Heart right ventricle (tissue), 16 donors: ENCODE data around the gene SLC29A1. TPM values are rescaled to one million over a fixed set of nuclear protein-coding genes. Genes with fewer than 3 reads are reported as not detected.
A peak's percentile ranks its signal among the peaks of the same experiment; 100 is the strongest.
"Not testable (repeated sequence)": the region's sequence is repeated elsewhere in the genome, so short reads cannot be mapped to it uniquely, and the experiment has no call there.

Experiments used
- ATAC-seq, 8 donors: fragments of 200-7000 bp; cut with Tn5 transposase; one replicate each; pipeline ENCODE4 v1.9.1; 2020; ENCODE audit warnings: mild to moderate bottlenecking in 8 of 8, moderate library complexity in 8 of 8, moderate number of reproducible peaks in 1 of 8
- DNase-seq, 2 donors: peaks; one replicate each; pipeline ENCODE4 v3.0.0-alpha.2; 2020
- H3K27ac ChIP-seq, 10 donors: fragments of 200-600 bp; sonication (generic) in 2 of 10; one replicate each; pipeline versions ENCODE4 v1.5.0 to v1.8.0; 2020 to 2022; ENCODE audit warnings: mild to moderate bottlenecking in 3 of 10
- H3K27me3 ChIP-seq, 7 donors: fragments of 200-600 bp; one replicate each; pipeline ENCODE4 v1.8.0; 2021 to 2022; ENCODE audit warnings: mild to moderate bottlenecking in 2 of 7
- H3K36me3 ChIP-seq, 9 donors: fragments of 200-600 bp; sonication (generic) in 1 of 9; one replicate each; pipeline versions ENCODE4 v1.5.0 to v1.8.0; 2020 to 2022; ENCODE audit warnings: mild to moderate bottlenecking in 2 of 9
- H3K4me1 ChIP-seq, 9 donors: fragments of 200-600 bp; sonication (generic) in 1 of 9; one replicate each; pipeline versions ENCODE4 v1.5.0 to v1.8.0; 2020 to 2022; ENCODE audit warnings: mild to moderate bottlenecking in 4 of 9
- H3K4me3 ChIP-seq, 10 donors: fragments of 200-600 bp; sonication (generic) in 2 of 10; one replicate each; pipeline versions ENCODE4 v1.5.0 to v1.8.0; 2020 to 2022; ENCODE audit warnings: mild to moderate bottlenecking in 7 of 10, moderate library complexity in 2 of 10
- H3K9me3 ChIP-seq, 11 donors: fragments of 200-600 bp in 10 of 11; sonication (generic) in 2 of 11; one replicate each; pipeline versions ENCODE4 v1.5.0 to v1.8.0; 2013 to 2022; ENCODE audit warnings: mild to moderate bottlenecking in 2 of 11, control low read depth in 1 of 11, moderate library complexity in 1 of 11
- CTCF ChIP-seq, 9 donors: fragments of 200-600 bp; sonication (generic) in 2 of 9; IDR thresholded peaks; one replicate each; pipeline versions ENCODE4 v1.5.0 to v1.8.0; 2021 to 2022; ENCODE audit warnings: antibody characterized with exemption in 9 of 9, mild to moderate bottlenecking in 5 of 9, moderate library complexity in 1 of 9
- WGBS, 2 donors: extraction: QIAGEN DNeasy Blood & Tissue Kit; methylation state at CpG; one replicate each; pipeline ENCODE4 v1.1.7; 2013; ENCODE audit warnings: inconsistent platforms in 1 of 2; 5-methylcytosine and 5-hydroxymethylcytosine counted together
- intact Hi-C, 10 donors: fragments of 100-400 bp; cut with DNase I; formaldehyde crosslinking; loops; one replicate each; pipeline versions ENCODE4 v1.11.1 to v1.14.2; 2022
- polyA plus RNA-seq, 2 donors: library from polyadenylated mRNA; stranded (reverse); fragments of 200-250 nt; gene quantifications; one replicate each; pipeline ENCODE4 v1.2.3, GENCODE V29; 2013
- total RNA-seq, 10 donors: library from RNA; stranded (reverse); fragmentation: NEBNext Ultra II Directional in 3 of 10; extraction: Animal tissue kit (Norgen Biotek cat#: 25700) in 3 of 10; gene quantifications; one replicate each; pipeline versions ENCODE4 v1.2.1 to v1.2.4, GENCODE V29; 2021 to 2023
- donor health status: Arrhythmogenic right ventricular cardiomyopathy.
- donor health status: ischemic (EF 13 %, LVEDD 7.1; RV severe dilation, severe dysfunction).
- donor health status: healthy with polysubstance abuse.
- donor health status: DM: no; HTN: yes; CAD: no.
- donor health status: DM: no; HTN: no; CAD: no.
- donor health status: ischemic (EF 25% LVEDD 6.9; RV normal size, moderate dysfunction).
- donor health status: ischemic (EF 25% LVEDD 5.7; RV mildly dilated, moderate dysfunction).
- donor health status: healthy.
- donor health status: DM: yes; HTN: yes; CAD: no.
- donor health status: Ischemic cardiomyopathy.
- donor health status: ischemic (EF 35%, LVEDD 5.7; RV mildly dilated, moderate dysfunction).
- donor health status: nonischemic (EF 11% LVEDD 7.7; RV severe dilation, severe dysfunction).
- donor health status: DM: yes; HTN: yes; CAD: no.
- donor health status: PGD.
- donor health status: ischemic (EF 29% LVEDD 5.4; RV normal size, mild dysfunction).
- donor health status: nonischemic (EF 23%, LVEDD 6.1; RV moderate dilation, normal function).

Gene SLC29A1
- total and polyA plus RNA-seq, 12 donors: 46.3 to 198 (median 136) TPM

DNA sequence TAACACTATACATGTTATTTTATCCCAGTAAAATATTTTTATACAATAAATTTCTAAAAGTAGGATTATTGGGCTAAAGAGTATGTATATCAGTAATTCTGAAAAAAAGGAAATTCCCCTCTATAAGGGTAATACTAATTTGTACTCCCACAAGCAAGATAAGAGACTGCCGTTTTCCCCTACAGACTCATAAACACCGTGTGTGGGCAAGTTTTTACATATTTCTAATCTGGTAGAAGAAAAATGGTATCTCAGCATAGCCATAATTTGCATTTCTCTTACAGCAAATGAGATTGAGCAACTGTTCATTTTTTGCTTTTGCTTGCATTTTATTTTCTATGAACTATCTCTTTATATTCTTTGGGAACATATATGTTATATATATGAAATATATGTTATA lies 32.7 kb upstream of the SLC29A1 start:
- no peaks in the 10 kb centered on the region for H3K36me3 ChIP-seq
- 46 to 48% methylated on average over 2 of the region's 2 CpGs for WGBS, 2 donors
- intact Hi-C loops: no loop called here

GRCh38 chr6:44192428-44193041 lies 30.9 kb upstream of the SLC29A1 start:
- ATAC-seq (peak; percentile 43 to 84 (median 68)), DNase-seq (no peak)
- intact Hi-C loops: no loop called here
- H3K27ac ChIP-seq: peak overlapping the region in 6 of 10 donors; percentile 26 to 69 (median 44)
- peaks cover 0 to 13% (median 0%) of the 10 kb centered on the region in 9 donors for H3K4me1 ChIP-seq
- H3K36me3 ChIP-seq: no peaks in the 10 kb centered on the region
- no peaks in the 10 kb centered on the region for H3K9me3 ChIP-seq
- TF ChIP-seq CTCF (IDR thresholded peaks at IDR 0.05): no peak
- H3K4me3 ChIP-seq: peak overlapping the region in 6 of 10 donors; percentile 9 to 40 (median 24)
- WGBS, 2 donors: 48 to 54% methylated on average over 10 of the region's 10 CpGs
- H3K27me3 ChIP-seq: no peaks in the 10 kb centered on the region

More for the DNA sequence above, 32.7 kb upstream of the SLC29A1 start:
- Histone ChIP-seq H3K4me3 (no peak overlapping the region), H3K27me3 (no peaks in the 10 kb centered on the region), H3K27ac (no peak overlapping the region), H3K9me3 (no peaks in the 10 kb centered on the region), H3K4me1 (peaks cover 0 to 23% (median 6%) of the 10 kb centered on the region in 9 donors)
- TF ChIP-seq CTCF (IDR thresholded peaks at IDR 0.05): no peak
- no peak for DNase-seq
- ATAC-seq: no peak

DNA sequence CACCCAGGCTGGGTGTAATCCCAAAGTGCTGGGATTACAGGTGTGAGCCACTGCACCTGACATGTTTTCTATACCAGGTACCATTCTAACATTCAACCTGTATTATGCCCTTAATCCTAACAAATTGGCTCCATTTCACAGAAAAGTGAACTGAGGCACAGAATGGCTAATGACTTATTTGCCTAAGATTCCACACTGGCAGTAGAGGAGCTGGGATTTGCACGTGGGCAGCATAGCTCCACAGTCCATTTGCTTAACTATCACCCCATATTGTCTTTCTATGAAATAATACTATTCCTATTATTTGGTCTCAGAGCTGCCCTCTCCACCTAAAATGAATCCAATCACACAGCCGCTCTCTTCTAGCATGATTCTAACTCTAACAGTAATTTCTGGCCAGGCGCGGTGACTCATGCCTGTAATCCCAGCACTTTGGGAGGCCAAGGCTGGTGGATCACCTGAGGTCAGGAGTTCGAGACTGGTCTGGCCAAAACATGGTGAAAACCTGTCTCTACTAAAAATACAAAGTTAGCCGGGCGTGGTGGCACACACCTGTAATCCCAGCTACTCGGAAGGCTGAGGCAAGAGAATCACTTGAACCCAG lies 30.0 kb upstream of the SLC29A1 start:
- Histone ChIP-seq H3K9me3 (no peaks in the 10 kb centered on the region), H3K27me3 (no peaks in the 10 kb centered on the region), H3K36me3 (no peaks in the 10 kb centered on the region), H3K4me3 (no peak overlapping the region), H3K27ac (peak overlapping the region in 1 of 10 donors; percentile 69), H3K4me1 (peaks cover 0 to 13% (median 0%) of the 10 kb centered on the region in 9 donors)
- WGBS, 2 donors: 94% methylated on average over 8 of the region's 8 CpGs
- no peak for TF ChIP-seq CTCF (IDR thresholded peaks at IDR 0.05)
- intact Hi-C loops: no loop called here
- DNase-seq (no peak), ATAC-seq (no peak)

DNA sequence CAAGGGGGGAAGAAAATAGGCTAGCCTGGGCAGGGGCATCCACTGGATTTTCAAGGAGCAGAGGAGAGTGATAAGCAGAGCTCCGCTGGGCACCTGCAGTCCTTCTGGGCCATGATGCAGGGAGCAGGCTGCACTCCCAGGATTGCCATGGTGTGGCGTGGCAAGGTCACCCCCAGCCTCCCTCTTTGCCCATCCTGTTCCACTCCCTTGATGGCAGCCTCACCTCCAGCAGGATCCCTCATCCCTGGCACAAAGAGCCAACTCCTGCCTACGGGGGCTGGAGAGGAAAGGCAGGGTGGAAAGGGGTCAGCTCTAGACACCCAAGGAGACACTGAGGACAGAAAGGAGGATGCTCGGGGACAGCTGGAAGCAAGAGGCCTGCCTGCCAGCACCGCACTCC lies 29.1 kb upstream of the SLC29A1 start:
- DNase-seq (no peak), ATAC-seq (no peak)
- Histone ChIP-seq H3K36me3 (no peaks in the 10 kb centered on the region), H3K4me1 (peaks cover 0 to 13% (median 0%) of the 10 kb centered on the region in 9 donors), H3K27me3 (no peaks in the 10 kb centered on the region), H3K9me3 (no peaks in the 10 kb centered on the region), H3K4me3 (no peak overlapping the region), H3K27ac (no peak overlapping the region)
- no peak for TF ChIP-seq CTCF (IDR thresholded peaks at IDR 0.05)
- WGBS, 2 donors: 79 to 90% methylated on average over 5 of the region's 5 CpGs
- intact Hi-C loops: no loop called here

DNA sequence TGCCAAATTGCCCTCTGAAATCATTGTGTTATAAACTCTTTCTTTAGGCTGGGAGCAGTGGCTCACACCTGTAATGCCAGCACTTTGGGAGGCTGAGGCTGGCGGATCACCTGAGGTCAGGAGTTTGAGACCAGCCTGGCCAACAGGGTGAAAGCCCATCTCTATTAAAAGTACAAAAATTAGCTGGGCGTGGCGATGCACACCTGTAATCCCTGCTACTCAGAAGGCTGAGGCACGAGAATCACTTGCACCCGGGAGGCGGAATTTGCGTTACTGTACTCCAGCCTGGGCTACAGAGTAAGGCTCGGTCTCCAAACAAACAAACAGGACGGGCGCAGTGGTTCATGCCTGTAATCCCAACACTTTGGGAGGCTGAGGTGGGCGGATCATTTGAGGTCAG lies 27.0 kb upstream of the SLC29A1 start:
- H3K36me3 ChIP-seq, H3K27me3 ChIP-seq, DNase-seq, ATAC-seq, H3K9me3 ChIP-seq, intact Hi-C loops, H3K4me3 ChIP-seq, H3K27ac ChIP-seq: not testable (repeated sequence)
- WGBS, 2 donors: 96 to 97% methylated on average over 11 of the region's 11 CpGs
- peaks cover 0 to 17% (median 0%) of the 10 kb centered on the region in 9 donors for H3K4me1 ChIP-seq
